ENCODE data around the gene CD74. TPM values are rescaled to one million over a fixed set of nuclear protein-coding genes. Genes with fewer than 3 reads are reported as not detected.

The CD74 gene
- total RNA-seq, 1 donor from 2014 or later: 5,323 TPM

GRCh38 chr5:150401076-150401375, 11.7 kb downstream of the CD74 start:
- H3K4me3 Mint-ChIP-seq: no peak overlapping the region

GRCh38 chr5:150400316-150401075, 12.2 kb downstream of the CD74 start:
- intact Hi-C loops (cut with micrococcal nuclease): loop anchor here (1.0 kb wide), 1 partner anchor 9 kb away; no protein-coding TSS in a partner anchor
- Mint-ChIP-seq H3K4me3 (peak overlapping the region; percentile 28), H3K9me3 (no peaks in the 10 kb centered on the region), H3K27ac (peak overlapping the region; percentile 80), H3K36me3 (ENCODE audit: low read depth) (peaks cover 88% of the 10 kb centered on the region), H3K27me3 (no peaks in the 10 kb centered on the region), H3K4me1 (peaks cover 54% of the 10 kb centered on the region)
- TF ChIP-seq, protein P1, sequence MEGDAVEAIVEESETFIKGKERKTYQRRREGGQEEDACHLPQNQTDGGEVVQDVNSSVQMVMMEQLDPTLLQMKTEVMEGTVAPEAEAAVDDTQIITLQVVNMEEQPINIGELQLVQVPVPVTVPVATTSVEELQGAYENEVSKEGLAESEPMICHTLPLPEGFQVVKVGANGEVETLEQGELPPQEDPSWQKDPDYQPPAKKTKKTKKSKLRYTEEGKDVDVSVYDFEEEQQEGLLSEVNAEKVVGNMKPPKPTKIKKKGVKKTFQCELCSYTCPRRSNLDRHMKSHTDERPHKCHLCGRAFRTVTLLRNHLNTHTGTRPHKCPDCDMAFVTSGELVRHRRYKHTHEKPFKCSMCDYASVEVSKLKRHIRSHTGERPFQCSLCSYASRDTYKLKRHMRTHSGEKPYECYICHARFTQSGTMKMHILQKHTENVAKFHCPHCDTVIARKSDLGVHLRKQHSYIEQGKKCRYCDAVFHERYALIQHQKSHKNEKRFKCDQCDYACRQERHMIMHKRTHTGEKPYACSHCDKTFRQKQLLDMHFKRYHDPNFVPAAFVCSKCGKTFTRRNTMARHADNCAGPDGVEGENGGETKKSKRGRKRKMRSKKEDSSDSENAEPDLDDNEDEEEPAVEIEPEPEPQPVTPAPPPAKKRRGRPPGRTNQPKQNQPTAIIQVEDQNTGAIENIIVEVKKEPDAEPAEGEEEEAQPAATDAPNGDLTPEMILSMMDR (IDR thresholded peaks at IDR 0.05): no peak
- ChIA-PET POLR2A (interaction anchor here (0.7 to 30.4 kb wide), 9 partner anchors 26 to 718 kb away, joined by 3 to 2478 read pairs (median 5); partner anchors contain the start of genes CD74 and RPS14), CTCF (interaction anchor here (10.0 kb wide), 1 partner anchor 33 kb away, joined by 175 read pairs; no protein-coding TSS in a partner anchor)
- ATAC-seq (ENCODE audit: low read depth) (no peak), DNase-seq (no peak)

More at GRCh38 chr5:150401076-150401375, 11.7 kb downstream of the CD74 start:
- TF ChIP-seq, protein P1 (IDR thresholded peaks at IDR 0.05): no peak
- ChIA-PET POLR2A (interaction anchor here (0.5 to 30.4 kb wide), 6 partner anchors 25 to 724 kb away, joined by 3 to 2478 read pairs (median 5); partner anchors contain the start of genes CD74 and RPS14), CTCF (interaction anchor here (10.0 kb wide), 1 partner anchor 33 kb away, joined by 175 read pairs; no protein-coding TSS in a partner anchor)
- H3K27ac Mint-ChIP-seq: peak overlapping the region; percentile 80
- peaks cover 87% of the 10 kb centered on the region for H3K36me3 Mint-ChIP-seq (ENCODE audit: low read depth)
- H3K4me1 Mint-ChIP-seq: peaks cover 57% of the 10 kb centered on the region
- no peaks in the 10 kb centered on the region for H3K27me3 Mint-ChIP-seq
- DNase-seq (no peak), ATAC-seq (ENCODE audit: low read depth) (no peak)
- no peaks in the 10 kb centered on the region for H3K9me3 Mint-ChIP-seq
- intact Hi-C loops (cut with micrococcal nuclease): loop anchor here (1.0 kb wide), 1 partner anchor 8 kb away; no protein-coding TSS in a partner anchor

DNA sequence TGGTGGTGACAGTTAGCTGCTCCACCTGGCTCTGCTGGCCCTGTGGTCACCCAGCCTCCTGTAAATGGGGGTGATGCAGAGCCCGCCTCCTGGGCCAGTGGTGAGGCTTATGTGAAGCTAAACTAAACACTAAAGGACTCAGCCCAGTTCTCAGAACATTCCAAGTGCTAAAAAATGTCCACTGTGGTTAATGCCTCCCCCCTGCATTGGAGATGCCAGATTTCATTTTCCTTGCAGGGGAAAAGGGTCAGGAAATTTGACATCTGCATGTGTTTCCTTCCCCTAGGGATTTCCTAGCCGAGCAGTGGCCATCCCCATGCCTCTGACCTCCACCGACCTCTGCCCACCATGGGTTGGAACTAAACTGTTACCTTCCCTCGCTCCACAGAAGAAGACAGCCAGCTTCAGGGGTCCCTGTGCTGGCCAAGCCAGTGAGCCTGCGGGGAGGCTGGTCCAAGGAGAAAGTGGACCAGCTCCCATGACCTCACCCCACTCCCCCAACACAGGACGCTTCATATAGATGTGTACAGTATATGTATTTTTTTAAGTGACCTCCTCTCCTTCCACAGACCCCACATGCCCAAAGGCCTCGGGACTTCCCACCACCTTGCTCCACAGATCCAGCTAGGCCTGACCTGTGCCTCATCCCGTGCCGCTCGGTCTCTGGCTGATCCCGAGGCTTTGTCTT, 13.0 kb downstream of the CD74 start:
- intact Hi-C loops (cut with micrococcal nuclease): loop anchor here (2.0 kb wide), 1 partner anchor 43 kb away; the partner anchor contains the start of gene TCOF1
- Mint-ChIP-seq H3K4me3 (peak overlapping the region; percentile 55), H3K9me3 (no peaks in the 10 kb centered on the region), H3K27me3 (no peaks in the 10 kb centered on the region), H3K4me1 (peaks cover 50% of the 10 kb centered on the region), H3K36me3 (ENCODE audit: low read depth) (peaks cover 88% of the 10 kb centered on the region), H3K27ac (peak overlapping the region; percentile 80)
- POLR2A ChIA-PET: interaction anchor here (0.5 to 30.4 kb wide), 21 partner anchors 12 to 717 kb away, joined by 3 to 2478 read pairs (median 5); partner anchors contain the start of genes CD74, DCTN4, RPS14 and TCOF1
- TF ChIP-seq, protein P1 (IDR thresholded peaks at IDR 0.05): no peak
- ATAC-seq (ENCODE audit: low read depth) (peak; percentile 6), DNase-seq (no peak)
- CTCF ChIA-PET: interaction anchor here (2.3 to 10.0 kb wide), 3 partner anchors 7 to 50 kb away, joined by 9 to 175 read pairs (median 21); partner anchors contain the start of gene RPS14

GRCh38 chr5:150398722-150399523, 13.8 kb downstream of the CD74 start:
- ChIA-PET POLR2A (interaction anchor here (0.5 to 30.4 kb wide), 23 partner anchors 11 to 716 kb away, joined by 3 to 2478 read pairs (median 4); partner anchors contain the start of genes CD74, DCTN4, PDGFRB and RPS14), CTCF (interaction anchor here (1.8 to 10.0 kb wide), 6 partner anchors 8 to 58 kb away, joined by 6 to 175 read pairs (median 15); partner anchors contain the start of genes CD74 and RPS14)
- Mint-ChIP-seq H3K27me3 (no peaks in the 10 kb centered on the region), H3K27ac (peak overlapping the region; percentile 80), H3K9me3 (no peaks in the 10 kb centered on the region), H3K4me1 (peaks cover 50% of the 10 kb centered on the region), H3K4me3 (peak overlapping the region; percentile 28), H3K36me3 (ENCODE audit: low read depth) (peaks cover 88% of the 10 kb centered on the region)
- intact Hi-C loops (cut with micrococcal nuclease): loop anchor here (1.0 to 2.0 kb wide), 4 partner anchors 13 to 51 kb away; partner anchors contain the start of genes CD74 and TCOF1
- TF ChIP-seq, protein P1 (IDR thresholded peaks at IDR 0.05): no peak
- ATAC-seq (ENCODE audit: low read depth): peak; percentile 71
- DNase-seq: peak; percentile 59
